ENCODE measurements around the gene DDI2.
"Not testable (repeated sequence)": the region's sequence is repeated elsewhere in the genome, so short reads cannot be mapped to it uniquely, and the experiment has no call there.

DDI2 gene

DNA sequence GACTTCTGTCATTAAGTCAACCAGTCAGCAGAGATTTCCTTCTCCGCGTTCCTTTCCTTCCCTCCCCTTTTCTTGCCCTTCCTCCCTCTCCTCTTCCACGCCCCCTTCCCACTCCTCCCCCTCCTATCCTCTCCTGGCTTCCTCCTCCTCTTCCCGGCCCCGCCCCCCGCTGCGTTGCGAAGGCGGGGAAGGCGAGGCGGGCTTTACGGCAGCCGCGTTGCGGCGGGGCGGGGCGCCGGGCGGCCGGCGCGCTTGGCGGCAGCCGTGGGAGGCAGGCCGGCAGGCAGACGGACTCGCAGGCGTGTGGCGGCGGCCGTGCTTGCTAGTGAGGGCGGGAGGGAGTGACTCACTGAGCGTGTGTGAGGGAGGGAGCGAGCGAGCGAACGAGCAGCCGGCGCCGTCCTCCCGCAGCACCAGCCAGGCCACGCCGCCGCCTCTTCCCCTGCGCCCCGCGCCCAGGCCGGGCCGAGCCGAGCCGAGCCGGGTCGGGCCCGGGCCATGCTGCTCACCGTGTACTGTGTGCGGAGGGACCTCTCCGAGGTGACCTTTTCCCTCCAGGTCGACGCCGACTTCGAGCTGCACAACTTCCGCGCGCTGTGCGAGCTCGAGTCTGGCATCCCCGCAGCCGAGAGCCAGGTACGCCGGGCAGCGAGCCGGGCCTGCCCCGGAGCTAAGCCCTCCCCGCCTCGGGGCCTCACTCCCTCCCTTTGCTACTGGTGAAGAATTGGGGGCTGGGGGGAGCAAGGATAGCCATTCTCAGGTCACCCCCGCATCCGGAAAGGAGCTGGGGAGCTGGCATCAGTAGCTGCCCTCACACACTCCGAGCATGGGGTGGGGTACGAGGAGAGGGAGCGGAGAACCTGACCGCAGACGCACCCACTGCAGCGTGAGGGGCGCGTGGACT is at the start of gene DDI2:
DDI2 (plus strand) TSS at position 286 of the 904 bp plus-strand sequence; CDS start at position 499, 213 bp downstream.
- DNase-seq, result peak; percentile 99

GRCh38 chr1:15568387-15569073 is 48.7 kb upstream of the DDI2 start:
- DNase-seq, result no peak

- DNase-seq, result no peak
Observed at GRCh38 chr1:15570861-15571260, 46.4 kb upstream of the DDI2 start.

- DNase-seq, result no peak
Observed at GRCh38 chr1:15571266-15571665, 46.0 kb upstream of the DDI2 start.

GRCh38 chr1:15573477-15573876 is 43.8 kb upstream of the DDI2 start:
- peak; percentile 45 for DNase-seq

GRCh38 chr1:15574741-15575140 is 42.5 kb upstream of the DDI2 start:
- DNase-seq, result no peak

- DNase-seq, result no peak
Observed at GRCh38 chr1:15575549-15576150, 41.6 kb upstream of the DDI2 start.

- no peak for DNase-seq
Observed at GRCh38 chr1:15577691-15578090, 39.6 kb upstream of the DDI2 start.

GRCh38 chr1:15578921-15579682 is 38.2 kb upstream of the DDI2 start:
- DNase-seq, result no peak

DNA sequence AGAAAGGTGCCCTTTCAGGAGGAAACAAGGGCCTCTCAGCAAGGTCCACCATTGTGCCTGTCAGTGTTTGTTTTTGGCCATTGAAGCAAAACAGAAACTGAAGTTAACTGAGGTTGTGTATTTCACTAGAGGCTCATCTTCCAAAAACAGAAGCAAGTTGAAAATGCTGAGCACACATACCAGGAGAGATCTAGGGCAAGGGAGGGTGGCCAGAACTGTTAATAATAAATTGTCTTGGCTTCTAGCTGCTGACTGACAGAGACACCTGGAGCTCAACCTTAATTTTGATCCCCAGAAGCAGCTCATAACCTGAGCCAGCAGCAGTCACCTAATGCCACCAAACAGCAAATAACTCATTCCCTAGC is 37.6 kb upstream of the DDI2 start:
- no peak for DNase-seq

GRCh38 chr1:15583016-15583706 is 34.1 kb upstream of the DDI2 start:
- DNase-seq, result no peak

DNA sequence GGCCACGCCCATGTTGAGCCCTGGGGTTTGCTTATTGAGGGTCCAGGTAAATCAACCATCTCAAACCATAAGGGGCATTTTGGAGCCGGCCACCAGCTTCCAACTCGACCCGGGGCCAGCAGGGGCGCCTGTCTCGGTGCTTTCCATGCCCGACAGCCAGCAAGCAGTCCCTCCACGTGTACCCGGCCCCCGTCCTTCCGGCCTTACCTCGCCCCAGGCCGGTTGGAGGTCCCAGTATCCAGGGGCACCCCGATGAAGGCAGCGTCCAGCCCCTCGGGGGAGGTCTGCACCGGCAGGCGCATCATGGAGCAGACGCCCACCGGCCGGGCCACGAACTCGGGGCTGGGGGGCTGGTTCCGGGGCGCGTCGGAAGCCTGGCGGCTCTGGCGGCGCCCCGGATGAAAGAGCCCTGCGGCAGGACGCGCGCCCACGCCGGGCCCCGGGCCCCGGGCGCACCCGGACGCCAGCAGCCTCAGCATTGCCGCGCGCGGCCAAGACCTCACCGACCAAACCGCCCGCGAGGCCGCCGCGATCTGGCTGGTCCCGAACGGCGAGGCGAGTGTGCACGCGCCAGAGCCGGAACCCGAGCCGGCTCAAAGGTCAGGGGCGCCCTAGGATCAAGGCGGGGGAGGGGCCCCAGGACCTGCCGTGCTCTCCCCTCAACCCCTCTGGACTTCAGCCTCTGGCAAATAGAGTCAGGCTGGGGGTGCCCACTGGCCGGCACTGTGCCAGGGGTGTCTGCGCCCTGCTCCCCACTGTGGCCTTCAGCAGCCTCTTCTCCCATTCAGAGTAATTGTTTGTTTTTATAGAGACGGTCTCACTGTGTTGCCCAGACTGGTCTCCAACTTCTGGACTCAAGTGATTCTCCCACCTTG is 32.5 kb upstream of the DDI2 start, which contains the start of gene AGMAT:
AGMAT (minus strand) TSS at position 563 of the 875 bp plus-strand sequence; CDS start at position 479, 84 bp downstream.
- DNase-seq, result peak; percentile 49

DNA sequence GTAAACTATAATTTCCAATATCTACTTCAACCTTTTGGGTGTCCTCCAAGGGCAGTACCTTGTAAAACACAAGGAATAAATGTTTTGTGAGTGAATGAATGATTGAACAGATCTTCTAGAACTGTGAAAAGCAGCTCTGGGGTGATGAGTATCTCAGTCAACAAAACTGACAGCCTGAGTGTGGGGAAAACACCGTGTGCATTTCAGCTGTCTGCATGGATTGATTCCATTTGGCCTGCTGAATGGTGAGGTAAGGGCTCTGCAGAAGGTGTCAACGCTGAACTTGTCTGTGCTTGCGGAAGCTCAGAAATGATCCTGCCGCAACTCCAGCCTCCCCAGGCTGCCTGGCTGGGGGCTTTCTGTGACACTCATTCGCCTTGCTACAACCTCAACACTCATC is 25.0 kb upstream of the DDI2 start:
- DNase-seq, result no peak

- no peak for DNase-seq
Observed at GRCh38 chr1:15595809-15596617, 21.2 kb upstream of the DDI2 start.

- no peak for DNase-seq
Observed at GRCh38 chr1:15598436-15598835, 18.8 kb upstream of the DDI2 start.

- peak; percentile 96 for DNase-seq
Observed at GRCh38 chr1:15603050-15603965, 13.9 kb upstream of the DDI2 start.

- not testable (repeated sequence) for DNase-seq
Observed at GRCh38 chr1:15603966-15604282, 13.3 kb upstream of the DDI2 start.

DNA sequence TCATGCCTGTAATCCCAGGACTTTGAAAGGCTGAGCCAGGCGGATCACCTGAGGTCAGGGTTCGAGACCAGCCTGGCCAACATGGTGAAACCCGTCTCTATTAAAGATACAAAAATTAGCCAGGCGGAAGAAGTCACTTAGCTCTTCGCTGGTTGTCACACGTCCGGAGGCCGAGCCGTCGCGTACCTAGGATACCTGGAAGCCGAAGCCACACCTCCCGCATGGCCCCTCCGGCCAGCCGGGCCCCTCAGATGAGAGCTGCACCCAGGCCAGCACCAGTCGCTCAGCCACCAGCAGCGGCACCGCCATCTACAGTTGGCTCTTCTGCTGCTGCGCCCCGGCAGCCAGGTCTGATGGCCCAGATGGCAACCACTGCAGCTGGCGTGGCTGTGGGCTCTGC is 12.9 kb upstream of the DDI2 start:
- not testable (repeated sequence) for DNase-seq

Measured in fibroblast of skin of right biceps (primary cell).